Colonic mucosa (tissue), 4 donors: Measurements from ENCODE around the gene ZNF282. TPM values are rescaled to one million over a fixed set of nuclear protein-coding genes. Genes with fewer than 3 reads are reported as not detected.
A peak's percentile ranks its signal among the peaks of the same experiment; 100 is the strongest.
"Not testable (repeated sequence)": the region's sequence is repeated elsewhere in the genome, so short reads cannot be mapped to it uniquely, and the experiment has no call there.

Experiments used
- DNase-seq: peaks from one replicate; pipeline ENCODE4 v3.0.0-alpha.2; 2020
- H3K27ac ChIP-seq: fragments of 200-600 bp; one replicate; pipeline ENCODE4 v1.8.0; 2021
- H3K27me3 ChIP-seq: fragments of 200-600 bp; one replicate; pipeline ENCODE4 v1.8.0; 2021
- H3K36me3 ChIP-seq: fragments of 200-600 bp; one replicate; pipeline ENCODE4 v1.8.0; 2021
- H3K4me1 ChIP-seq: fragments of 200-600 bp; one replicate; pipeline ENCODE4 v1.8.0; 2021; ENCODE audit warnings: mild to moderate bottlenecking
- H3K4me3 ChIP-seq: fragments of 200-600 bp; one replicate; pipeline ENCODE4 v1.8.0; 2021
- H3K9ac ChIP-seq, 2 donors: one replicate each; pipeline ENCODE4 v1.7.0; 2013; ENCODE audit warnings: control low read depth in 2 of 2, low read depth in 2 of 2, low read length in 2 of 2
- H3K9me3 ChIP-seq: fragments of 200-600 bp; one replicate; pipeline ENCODE4 v1.8.0; 2021
- CTCF ChIP-seq: fragments of 200-600 bp; IDR thresholded peaks from one replicate; pipeline ENCODE4 v1.8.0; 2022; ENCODE audit warnings: antibody characterized with exemption, mild to moderate bottlenecking
- intact Hi-C: fragments of 100-400 bp; cut with DNase I; formaldehyde crosslinking; loops from one replicate; pipeline ENCODE4 v1.14.1; 2022
- total RNA-seq, 2 donors: library from RNA; stranded (reverse); fragmentation: NEBNext Ultra II Directional in 1 of 2; extraction: Animal tissue kit (Norgen Biotek cat#: 25700) in 1 of 2; gene quantifications; one replicate each; pipeline ENCODE4 v1.2.1, GENCODE V29; 2021
- donor health status: healthy.
- donor health status: DM: no; HTN: no; CAD: no.
- donor health status: DM: no; HTN: no; CAD: no.

Gene ZNF282
- total RNA-seq, 2 donors from 2014 or later = 24.1 to 31.5 TPM

- Histone ChIP-seq H3K36me3 (no peaks in the 10 kb centered on the region), H3K9me3 (no peaks in the 10 kb centered on the region), H3K27ac (no peak overlapping the region), H3K9ac (peak overlapping the region in 1 of 2 donors; percentile 80), H3K27me3 (no peaks in the 10 kb centered on the region), H3K4me1 (peaks cover 7% of the 10 kb centered on the region), H3K4me3 (peak overlapping the region; percentile 96)
- intact Hi-C loops = loop anchor here (5.0 kb wide), 1 partner anchor 43 kb away; the partner anchor contains the start of gene ZNF282
- no peak for DNase-seq
- no peak for TF ChIP-seq CTCF
These were observed 45.3 kb downstream of the ZNF282 start for GRCh38 chr7:149240637-149241036.

GRCh38 chr7:149241696-149242095 lies 46.4 kb downstream of the ZNF282 start:
- TF ChIP-seq CTCF = no peak
- Histone ChIP-seq H3K27ac (no peak overlapping the region), H3K9me3 (no peaks in the 10 kb centered on the region), H3K27me3 (no peaks in the 10 kb centered on the region), H3K4me3 (no peak overlapping the region), H3K9ac (no peak overlapping the region), H3K4me1 (peaks cover 7% of the 10 kb centered on the region), H3K36me3 (no peaks in the 10 kb centered on the region)
- intact Hi-C loops = loop anchor here (5.0 kb wide), 1 partner anchor 44 kb away; the partner anchor contains the start of gene ZNF282
- DNase-seq = no peak

- intact Hi-C loops = no loop called here
- Histone ChIP-seq H3K4me1 (peaks cover 7% of the 10 kb centered on the region), H3K9ac (no peak overlapping the region), H3K27ac (no peak overlapping the region), H3K4me3 (no peak overlapping the region), H3K27me3 (no peaks in the 10 kb centered on the region), H3K36me3 (no peaks in the 10 kb centered on the region), H3K9me3 (no peaks in the 10 kb centered on the region)
- TF ChIP-seq CTCF = no peak
- DNase-seq = no peak
These were observed 49.9 kb downstream of the ZNF282 start for GRCh38 chr7:149245244-149245643.

- no peak overlapping the region for H3K9ac ChIP-seq
- DNase-seq = no peak
- H3K27me3 ChIP-seq = no peaks in the 10 kb centered on the region
- no peak for TF ChIP-seq CTCF
- no peak overlapping the region for H3K27ac ChIP-seq
- no peak overlapping the region for H3K4me3 ChIP-seq
- H3K4me1 ChIP-seq = peaks cover 3% of the 10 kb centered on the region
- intact Hi-C loops = no loop called here
- H3K36me3 ChIP-seq = no peaks in the 10 kb centered on the region
- no peaks in the 10 kb centered on the region for H3K9me3 ChIP-seq
These were observed 50.4 kb downstream of the ZNF282 start for GRCh38 chr7:149245744-149246143.

- Histone ChIP-seq H3K36me3 (peaks cover 13% of the 10 kb centered on the region), H3K27ac (no peak overlapping the region), H3K4me3 (no peak overlapping the region), H3K4me1 (no peaks in the 10 kb centered on the region), H3K9ac (no peak overlapping the region), H3K9me3 (no peaks in the 10 kb centered on the region), H3K27me3 (no peaks in the 10 kb centered on the region)
- no peak for TF ChIP-seq CTCF
- intact Hi-C loops = no loop called here
- DNase-seq = no peak
These were observed 53.4 kb downstream of the ZNF282 start for GRCh38 chr7:149248777-149249176.

GRCh38 chr7:149250151-149250550 lies 54.8 kb downstream of the ZNF282 start:
- H3K36me3 ChIP-seq = peaks cover 13% of the 10 kb centered on the region
- H3K9me3 ChIP-seq, H3K27me3 ChIP-seq, H3K4me3 ChIP-seq, H3K4me1 ChIP-seq, DNase-seq, intact Hi-C loops, H3K27ac ChIP-seq, H3K9ac ChIP-seq: not testable (repeated sequence)

- H3K9ac ChIP-seq, H3K4me1 ChIP-seq, intact Hi-C loops, H3K9me3 ChIP-seq, H3K27me3 ChIP-seq, H3K4me3 ChIP-seq, DNase-seq, H3K27ac ChIP-seq: not testable (repeated sequence)
- H3K36me3 ChIP-seq = peaks cover 13% of the 10 kb centered on the region
These were observed 56.2 kb downstream of the ZNF282 start for GRCh38 chr7:149251518-149251917.
